ENCODE data around the gene ABCC6.

DNA sequence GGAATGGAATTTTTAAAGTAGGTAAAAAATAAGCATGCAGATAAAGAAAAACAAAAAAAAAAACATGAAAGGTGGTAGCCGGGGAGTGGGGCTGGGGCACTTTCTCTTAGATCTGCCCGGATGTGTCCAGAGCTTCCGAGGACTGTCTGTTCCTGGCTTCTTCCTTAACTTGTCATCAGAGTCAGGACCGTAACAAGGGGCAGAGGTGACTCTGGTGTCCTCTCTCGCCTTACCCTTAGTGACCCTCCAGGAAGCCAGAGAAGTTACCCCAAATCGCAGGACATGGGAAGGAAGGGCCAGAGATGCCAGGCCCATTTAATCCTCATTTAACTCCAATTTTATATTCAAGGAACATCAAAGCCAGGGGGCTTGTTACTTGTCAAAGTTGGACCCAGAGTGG, 115.5 kb downstream of the ABCC6 start:
- TF ChIP-seq, protein P1, sequence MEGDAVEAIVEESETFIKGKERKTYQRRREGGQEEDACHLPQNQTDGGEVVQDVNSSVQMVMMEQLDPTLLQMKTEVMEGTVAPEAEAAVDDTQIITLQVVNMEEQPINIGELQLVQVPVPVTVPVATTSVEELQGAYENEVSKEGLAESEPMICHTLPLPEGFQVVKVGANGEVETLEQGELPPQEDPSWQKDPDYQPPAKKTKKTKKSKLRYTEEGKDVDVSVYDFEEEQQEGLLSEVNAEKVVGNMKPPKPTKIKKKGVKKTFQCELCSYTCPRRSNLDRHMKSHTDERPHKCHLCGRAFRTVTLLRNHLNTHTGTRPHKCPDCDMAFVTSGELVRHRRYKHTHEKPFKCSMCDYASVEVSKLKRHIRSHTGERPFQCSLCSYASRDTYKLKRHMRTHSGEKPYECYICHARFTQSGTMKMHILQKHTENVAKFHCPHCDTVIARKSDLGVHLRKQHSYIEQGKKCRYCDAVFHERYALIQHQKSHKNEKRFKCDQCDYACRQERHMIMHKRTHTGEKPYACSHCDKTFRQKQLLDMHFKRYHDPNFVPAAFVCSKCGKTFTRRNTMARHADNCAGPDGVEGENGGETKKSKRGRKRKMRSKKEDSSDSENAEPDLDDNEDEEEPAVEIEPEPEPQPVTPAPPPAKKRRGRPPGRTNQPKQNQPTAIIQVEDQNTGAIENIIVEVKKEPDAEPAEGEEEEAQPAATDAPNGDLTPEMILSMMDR (IDR thresholded peaks at IDR 0.05 in 8 of 11, conservative IDR thresholded peaks at IDR 0.05 in 3 of 11) = no peak
- TF ChIP-seq POLR2A (IDR thresholded peaks at IDR 0.05) = no peak

All from spleen (tissue), 7 donors.